COR-L47 (cell line): ENCODE data around the gene CENPC.
"Not testable (repeated sequence)": the region's sequence is repeated elsewhere in the genome, so short reads cannot be mapped to it uniquely, and the experiment has no call there.

Source experiments
- DNase-seq: peaks from one replicate; lab custom pipeline; 2025; lab: John Stamatoyannopoulos, UW

Gene CENPC

GRCh38 chr4:67545199-67546003 is at the start of gene CENPC:
CENPC (minus strand) TSS chr4:67545503; CDS start chr4:67545355, 148 bp downstream.
- DNase-seq, result peak; percentile 98

DNA sequence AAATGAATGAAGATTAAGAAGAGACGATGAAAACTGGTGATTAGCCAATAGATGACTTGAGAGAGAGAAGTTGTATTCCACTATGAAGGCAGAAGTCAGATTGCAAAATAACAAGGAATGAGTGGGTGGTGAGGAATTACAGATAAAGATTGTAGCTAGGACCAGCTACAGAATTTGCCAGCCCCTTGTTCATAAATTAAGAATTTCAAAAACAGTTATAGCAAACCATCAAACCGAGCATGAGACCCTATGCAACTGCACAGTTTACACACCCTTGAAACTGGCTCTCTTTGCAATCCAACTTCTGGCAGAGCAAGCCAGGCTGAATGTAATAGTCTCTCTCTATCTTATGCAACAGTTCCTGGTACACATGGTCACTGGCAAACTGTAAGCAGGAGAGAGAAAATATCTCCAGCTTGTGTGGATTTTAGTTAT is 48.5 kb upstream of the CENPC start:
- DNase-seq, result no peak

- no peak for DNase-seq
These were observed 41.9 kb upstream of the CENPC start for GRCh38 chr4:67587156-67587555.

- DNase-seq, result no peak
These were observed 39.2 kb upstream of the CENPC start for GRCh38 chr4:67584496-67584895.

DNA sequence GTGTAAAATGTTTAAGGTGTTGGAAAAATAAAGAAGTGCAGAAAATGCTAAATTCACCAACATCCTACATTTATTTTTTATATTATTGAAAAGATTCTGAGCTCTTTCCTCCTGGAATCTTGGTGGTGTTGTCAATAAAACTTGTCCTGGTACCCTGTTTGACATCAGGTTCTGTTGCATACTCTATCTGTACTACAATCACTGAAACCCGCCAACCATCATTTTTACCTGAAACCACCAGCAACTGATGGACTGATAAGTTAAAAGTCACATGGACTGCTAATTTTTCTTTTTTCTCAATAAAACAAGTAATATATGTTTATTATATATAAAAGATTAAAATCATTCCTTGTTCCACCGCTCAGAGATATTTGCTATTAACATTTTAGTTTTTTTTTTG is 36.6 kb upstream of the CENPC start:
- no peak for DNase-seq

DNA sequence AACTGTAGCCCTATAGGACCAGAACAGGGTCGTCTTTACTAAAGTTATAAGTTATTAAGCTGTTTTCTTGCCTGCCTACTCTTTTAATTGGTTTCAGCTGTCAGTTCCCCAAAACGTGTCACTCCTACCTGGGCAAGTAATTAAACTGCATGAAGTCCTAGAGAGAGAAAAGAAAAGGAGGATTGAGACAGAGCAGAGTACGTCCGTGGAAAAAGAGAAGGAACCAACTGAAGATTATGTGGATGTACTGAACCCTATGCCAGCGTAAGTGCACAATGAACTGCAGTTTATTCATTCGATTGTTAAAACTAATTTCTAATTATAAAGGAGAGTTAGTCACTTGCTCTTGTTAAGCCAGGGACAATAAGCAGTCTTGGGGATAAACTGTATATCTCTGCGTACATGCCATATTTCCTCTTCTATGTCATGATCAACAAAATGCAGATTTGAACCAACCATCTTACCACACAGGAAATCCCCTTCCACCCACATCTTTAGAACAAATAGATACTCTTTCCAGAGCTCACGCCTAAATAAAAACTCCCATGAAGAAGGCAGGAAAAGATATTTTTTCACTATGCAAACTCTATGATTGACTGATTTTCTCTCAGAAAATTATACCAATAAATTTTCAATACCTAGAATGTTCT is 36.0 kb upstream of the CENPC start:
- no peak for DNase-seq

GRCh38 chr4:67580577-67580976 is 35.3 kb upstream of the CENPC start:
- no peak for DNase-seq

- no peak for DNase-seq
These were observed 31.2 kb upstream of the CENPC start for GRCh38 chr4:67576538-67576937.

DNA sequence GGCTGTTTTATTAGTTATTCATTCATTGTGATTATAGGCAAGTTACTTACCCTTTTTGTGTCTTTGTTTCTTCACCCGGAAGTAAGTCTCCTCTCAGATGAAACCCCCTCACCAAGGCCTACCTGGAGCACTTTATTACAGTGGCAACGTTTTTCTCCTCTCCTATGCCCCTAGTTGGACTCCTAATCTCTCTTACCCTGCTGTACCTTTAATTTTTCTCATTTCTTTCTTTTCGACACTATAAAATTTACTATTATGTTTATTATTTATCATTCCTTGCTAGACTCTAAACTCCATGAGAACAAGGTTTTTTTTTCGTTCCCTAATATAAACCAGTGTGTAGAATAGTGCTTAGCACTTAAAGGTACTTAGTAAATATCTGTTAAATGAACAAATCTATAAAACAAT is 30.8 kb upstream of the CENPC start:
- no peak for DNase-seq

DNA sequence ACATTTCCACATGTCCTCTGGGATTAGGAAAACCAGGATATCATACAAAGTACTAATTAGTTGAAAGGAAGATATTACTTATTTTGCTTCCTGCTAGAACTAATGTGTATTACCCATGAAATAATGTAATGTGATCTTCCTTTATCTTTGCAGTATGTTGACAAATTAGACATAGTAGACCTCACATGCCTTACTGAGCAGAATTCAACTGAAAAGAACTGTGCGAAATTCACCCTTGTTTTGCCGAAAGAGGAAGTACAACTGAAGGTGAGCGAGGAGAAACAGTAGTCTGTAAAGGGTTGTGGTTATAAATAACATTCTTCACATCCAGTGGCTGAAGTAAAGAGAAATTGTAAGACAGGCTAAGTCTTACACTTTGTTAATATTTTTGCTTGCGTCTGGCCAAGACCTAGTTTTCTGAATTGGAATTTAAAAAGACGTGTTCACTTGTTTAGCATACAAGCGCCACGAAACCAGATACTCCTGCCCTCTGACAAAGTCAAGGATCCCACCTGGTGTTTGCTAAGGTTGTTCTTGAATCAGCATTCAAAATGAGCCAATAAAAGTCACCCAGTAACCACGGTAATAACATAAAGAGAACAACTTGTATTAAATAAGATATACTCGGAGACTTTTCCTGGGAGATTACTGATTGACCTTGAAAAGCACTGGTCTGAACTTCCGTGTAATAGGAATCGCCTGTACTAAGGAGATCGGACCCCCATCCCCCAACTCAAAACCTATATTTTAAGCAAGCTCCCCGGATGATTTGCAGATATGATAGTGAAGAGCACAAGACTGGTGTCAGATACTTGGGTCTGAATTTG is 30.1 kb upstream of the CENPC start:
- no peak for DNase-seq

DNA sequence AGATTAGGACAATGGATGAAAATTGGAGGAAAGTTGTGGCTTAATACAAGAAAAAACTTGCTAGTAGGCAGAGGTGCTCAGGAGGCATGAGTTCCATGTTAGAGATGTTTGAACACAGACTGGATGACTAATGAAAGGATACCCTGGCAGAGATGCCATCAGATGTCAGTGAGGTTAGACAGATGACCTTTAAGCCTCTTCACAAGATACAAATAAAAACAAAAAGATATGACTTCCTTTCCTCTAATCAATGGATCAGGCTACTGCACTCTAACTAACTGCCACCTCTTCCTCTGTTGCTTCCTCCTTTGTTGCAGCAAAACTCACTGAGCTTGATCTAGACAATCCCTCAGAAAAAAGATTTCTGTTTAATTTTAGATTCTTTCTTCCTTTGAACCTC is 27.9 kb upstream of the CENPC start:
- DNase-seq, result no peak

DNA sequence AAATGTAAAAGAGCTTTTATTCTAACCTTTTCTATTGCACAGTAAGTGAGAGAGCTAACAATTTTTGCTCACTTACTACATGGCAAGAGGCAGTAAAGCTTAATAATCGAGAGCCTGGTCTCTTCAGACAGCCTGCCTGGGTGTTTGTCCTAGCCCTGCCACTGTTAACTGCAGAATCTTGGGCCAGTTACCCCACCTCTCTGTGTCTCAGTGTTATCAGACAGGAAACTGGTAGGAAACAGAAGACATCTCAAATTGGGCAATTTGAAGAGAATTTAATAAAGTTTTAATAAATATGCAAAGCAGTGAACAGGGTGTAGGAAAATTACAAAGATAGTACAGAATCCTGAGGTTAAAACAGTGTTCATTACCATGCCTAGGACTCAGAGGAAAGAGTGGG is 26.7 kb upstream of the CENPC start:
- DNase-seq, result no peak

DNA sequence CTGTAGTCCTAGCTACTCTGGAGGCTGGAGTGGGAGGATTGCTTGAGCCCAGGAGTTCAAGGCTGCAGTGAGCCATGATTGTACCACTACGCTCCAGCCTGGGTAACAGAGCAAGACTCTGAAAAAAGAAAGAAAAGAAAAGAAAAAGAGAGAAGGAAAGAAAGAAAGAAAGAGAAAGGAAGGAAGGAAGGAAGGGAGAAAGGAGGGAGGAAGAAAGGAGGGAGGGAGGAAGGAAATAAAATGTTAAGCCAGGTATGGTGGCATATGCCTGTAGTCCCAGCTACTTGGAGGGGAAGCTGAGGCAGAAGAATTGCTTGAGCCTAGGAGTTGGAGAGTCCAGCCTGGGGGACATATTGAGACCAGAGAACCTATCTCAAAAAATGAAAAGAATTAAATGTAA is 25.2 kb upstream of the CENPC start:
- DNase-seq, result no peak

GRCh38 chr4:67568820-67569219 is 23.5 kb upstream of the CENPC start:
- no peak for DNase-seq

GRCh38 chr4:67566335-67566734 is 21.0 kb upstream of the CENPC start:
- DNase-seq, result no peak

- DNase-seq, result no peak
These were observed 20.0 kb upstream of the CENPC start for GRCh38 chr4:67565284-67565683.

DNA sequence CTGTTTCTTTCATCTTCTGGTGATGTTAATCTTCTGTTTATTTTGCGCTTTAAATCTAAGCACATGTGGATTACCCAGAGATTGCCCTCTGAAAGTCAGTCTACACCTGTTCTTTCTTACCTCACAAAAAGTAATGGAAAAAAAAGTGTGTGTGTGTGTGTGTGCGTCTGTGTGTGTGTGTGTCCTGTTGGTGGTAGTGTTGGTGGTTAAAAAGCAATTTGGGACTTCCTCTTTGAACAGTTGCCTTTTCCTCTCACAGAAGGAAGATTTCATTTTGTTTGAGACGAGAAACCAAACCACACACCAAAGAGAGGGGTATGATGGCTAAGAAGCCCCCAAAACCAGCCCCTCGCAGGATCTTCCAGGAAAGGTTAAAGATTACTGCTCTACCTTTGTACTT is 13.2 kb upstream of the CENPC start, which contains the start of gene STAP1:
Gene STAP1, plus strand, starts transcription at position 235 of the 400 bp plus-strand sequence. Its CDS starts 83 bp downstream, at position 318.
- DNase-seq, result no peak

DNA sequence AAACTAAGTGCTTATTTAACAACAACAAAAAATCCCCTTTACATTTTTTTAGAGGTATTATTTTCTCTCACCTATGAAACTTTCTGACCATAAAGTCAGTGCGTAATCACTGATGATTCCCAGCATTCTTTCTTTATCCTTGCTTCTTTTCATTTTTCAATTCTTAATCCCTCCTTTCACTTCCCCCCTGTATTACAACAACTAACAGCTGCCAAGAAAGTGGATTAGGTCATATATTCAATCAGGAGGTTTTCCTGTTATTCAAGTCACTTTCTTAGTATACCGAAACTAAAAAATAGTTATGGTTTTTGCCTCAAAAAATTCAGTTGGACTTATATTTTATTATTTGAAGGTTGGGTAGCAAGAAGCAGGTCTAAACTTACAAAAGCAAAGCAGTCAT is 11.1 kb upstream of the CENPC start:
- no peak for DNase-seq

GRCh38 chr4:67555447-67555846 is 10.1 kb upstream of the CENPC start:
- no peak for DNase-seq

GRCh38 chr4:67554096-67554495 is 8.8 kb upstream of the CENPC start:
- DNase-seq, result no peak

DNA sequence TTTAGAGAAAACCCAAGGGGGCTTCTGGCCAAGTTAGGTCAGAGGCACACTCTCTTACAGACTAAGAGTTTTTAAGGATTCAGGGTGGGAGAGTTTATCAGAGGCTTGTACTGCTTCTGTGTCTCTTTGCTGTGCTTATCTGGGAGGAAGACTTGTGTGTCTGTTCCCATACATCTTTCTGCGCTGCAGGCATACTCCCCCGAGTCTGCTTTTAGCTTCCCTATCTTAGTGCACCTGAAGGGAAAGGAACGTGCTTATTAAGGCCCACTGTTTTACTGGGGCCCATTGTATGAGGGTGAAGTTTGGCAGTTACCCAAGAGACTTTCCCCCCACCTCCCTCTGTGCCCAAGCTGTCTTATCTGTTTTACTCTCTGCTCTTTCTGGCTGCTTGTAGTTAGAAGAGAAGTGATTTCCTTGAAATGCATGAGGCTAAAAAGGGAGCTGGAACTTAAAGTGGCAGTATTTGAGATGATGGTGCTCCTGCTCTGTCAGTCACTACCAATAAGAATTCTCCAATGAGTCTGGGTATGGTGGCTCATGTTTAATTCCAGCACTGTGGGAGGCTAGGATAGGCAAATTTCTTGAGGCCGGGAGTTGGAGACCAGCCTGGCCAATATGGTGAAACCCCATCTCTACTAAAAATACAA is 7.0 kb upstream of the CENPC start:
- DNase-seq, result not testable (repeated sequence)

DNA sequence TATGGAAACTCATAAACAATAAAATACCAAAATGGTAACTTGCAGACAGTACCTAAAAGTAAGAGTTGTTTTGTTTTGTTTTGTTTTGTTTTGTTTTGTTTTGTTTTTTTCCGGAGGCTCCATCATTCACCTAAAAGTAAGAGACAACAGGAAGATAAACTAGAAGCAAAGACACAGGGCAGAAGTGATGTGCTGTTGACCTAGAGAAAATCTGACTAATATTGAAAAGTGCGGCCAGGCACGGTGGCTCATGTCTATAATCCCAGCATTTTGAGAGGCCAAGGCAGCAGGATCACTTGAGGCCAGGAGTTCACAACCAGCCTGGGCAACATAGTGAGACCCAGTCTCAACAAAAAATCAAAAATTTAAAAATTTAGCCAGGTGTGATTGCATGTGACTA is 5.6 kb upstream of the CENPC start:
- DNase-seq, result no peak
